NCI-H146 treated with DMSO at 0.1 percent for 48 hours (cell line): ENCODE measurements around the gene TSPYL2.

ENCODE experiments used
- DNase-seq: peaks from one replicate; lab custom pipeline; 2025; ENCODE audit not compliant: unreplicated experiment; lab: John Stamatoyannopoulos, UW

Gene TSPYL2

DNA sequence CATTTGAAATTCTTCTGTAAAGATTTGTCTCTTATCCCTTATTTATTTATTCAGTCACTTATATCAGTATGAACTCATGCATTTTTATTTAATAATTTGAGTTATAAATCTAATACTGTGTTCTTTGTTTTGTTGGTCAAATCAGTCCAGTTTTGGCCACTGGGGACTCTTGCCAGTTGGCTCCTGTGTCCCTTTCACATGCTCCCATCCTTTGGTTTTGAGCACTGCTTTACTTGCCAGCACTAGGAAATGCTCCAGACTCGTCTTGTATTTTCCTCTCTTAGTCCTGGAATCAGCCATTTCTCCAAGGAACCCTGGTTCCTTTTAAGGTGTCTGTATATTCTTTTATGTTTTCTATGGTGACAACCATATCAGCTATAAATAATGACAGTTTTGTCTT is 39.8 kb downstream of the TSPYL2 start:
- no peak for DNase-seq

- DNase-seq: no peak
Observed at GRCh38 chrX:53125506-53125905, 43.3 kb downstream of the TSPYL2 start.

GRCh38 chrX:53126377-53126776 is 44.2 kb downstream of the TSPYL2 start:
- DNase-seq: no peak

DNA sequence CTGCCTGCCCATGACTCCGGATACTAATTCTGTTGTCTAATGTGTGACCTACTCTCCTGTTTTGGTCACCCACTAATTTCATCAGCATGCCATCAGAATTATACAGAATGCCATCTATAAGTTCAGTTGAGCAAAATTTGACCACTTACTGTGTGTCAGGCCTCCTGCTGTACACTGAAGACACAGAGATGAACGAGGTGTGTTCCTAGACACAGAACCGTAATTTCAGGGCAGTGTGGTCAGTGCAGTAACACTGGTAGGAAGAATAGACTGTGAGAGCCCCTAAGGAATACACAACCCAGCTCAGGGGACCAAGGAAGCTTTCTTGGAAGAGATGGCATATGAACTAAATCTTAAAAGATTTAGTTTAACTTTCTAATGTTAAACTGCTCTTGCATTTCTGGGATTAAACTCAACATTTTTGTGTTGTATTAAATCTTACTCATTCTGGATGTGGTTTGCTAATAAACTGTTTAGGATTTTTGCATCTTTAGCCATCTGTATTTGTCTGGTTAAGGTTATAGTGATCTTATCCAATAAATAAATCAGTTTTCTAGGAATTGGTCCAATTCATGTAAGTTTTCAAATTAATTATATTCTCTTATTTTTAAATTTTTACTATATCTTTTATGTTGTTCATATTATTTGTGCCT is 46.1 kb downstream of the TSPYL2 start:
- DNase-seq: no peak

DNA sequence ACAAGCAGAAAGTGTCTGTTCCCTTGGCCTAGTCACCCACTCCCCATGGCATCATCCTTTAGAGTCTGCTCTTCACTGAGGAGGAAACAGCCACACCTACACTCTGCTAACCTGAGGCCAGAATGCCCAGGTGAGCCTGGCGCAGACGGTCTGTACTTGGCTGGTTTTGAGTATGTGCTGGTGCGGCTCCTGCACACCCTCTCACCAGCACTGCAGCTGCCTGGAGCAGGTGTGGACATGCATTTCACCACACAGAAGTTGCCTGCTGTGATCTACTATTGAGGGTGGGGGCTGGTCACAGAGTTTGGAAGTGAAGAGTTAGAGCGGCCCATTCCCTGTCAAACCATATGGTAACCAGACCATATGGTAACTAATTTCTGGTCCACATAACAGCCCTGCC is 51.2 kb downstream of the TSPYL2 start:
- DNase-seq: no peak

DNA sequence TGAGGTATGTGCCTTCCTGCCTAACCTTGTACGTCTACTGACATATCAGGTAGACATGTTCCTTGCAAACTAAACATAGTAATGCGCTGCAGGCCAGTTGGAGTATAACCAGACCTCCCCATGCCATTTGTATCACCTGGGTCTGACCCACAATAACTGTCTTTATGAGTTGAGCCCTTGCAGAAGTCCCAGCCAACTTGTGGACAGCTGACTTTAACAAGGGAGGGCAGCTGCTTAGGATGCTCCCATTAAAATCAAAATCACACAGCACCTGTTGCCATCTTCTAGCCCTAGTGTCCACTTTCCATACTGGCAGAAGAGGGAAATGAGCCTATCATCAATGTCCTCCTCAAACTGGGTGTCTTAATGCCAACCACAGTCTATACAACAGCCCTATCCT is 53.4 kb downstream of the TSPYL2 start:
- no peak for DNase-seq
